C4-2B (cell line): ENCODE measurements around the gene FBXL14.

Experiments
- ZFX ChIP-seq: fragments of 450-650 bp; IDR thresholded peaks from 2 replicates; pipeline ENCODE4 v1.6.1; 2017
- TF ChIP-seq, protein P1 (sequence below): fragments of 450-650 bp; conservative IDR thresholded peaks from 2 replicates; pipeline ENCODE4 v1.5.1; 2017; ENCODE audit warnings: mild to moderate bottlenecking

DNA sequence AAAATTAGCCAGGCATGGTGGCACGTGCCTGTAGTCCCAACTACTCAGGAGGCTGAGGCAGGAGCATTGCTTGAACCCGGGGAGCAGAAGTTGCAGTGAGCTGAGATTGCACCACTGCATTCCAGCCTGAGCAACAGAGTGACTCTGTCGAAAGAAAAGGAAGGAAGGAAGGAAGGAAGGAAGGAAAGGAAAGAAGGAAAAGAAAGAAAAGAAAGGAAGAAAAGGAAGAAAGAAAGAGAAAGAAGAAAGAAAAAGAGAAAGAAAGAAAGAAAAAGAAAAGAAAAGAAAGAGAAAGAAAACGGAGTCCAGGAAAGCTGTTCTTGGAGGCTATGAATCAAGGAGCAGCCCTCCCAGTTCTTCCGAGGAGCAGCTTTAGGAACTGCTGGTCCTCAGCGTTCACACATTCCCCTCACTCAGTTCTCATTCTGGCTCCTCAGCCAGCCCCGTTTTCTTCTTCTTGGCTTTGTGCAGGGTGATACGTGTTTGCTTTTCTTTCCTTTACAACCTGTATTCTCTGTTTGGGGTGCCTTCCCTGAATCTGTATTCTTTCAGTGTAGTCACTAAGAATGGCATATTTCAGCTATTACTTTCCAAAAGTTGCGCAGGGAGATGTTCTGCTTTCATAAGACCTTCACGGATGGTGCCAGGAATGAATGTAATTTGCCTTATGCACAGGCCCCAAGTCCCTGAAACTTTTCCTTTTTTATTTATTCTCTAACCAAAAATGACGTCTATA is 12.2 kb downstream of the FBXL14 start:
- TF ChIP-seq, protein P1, sequence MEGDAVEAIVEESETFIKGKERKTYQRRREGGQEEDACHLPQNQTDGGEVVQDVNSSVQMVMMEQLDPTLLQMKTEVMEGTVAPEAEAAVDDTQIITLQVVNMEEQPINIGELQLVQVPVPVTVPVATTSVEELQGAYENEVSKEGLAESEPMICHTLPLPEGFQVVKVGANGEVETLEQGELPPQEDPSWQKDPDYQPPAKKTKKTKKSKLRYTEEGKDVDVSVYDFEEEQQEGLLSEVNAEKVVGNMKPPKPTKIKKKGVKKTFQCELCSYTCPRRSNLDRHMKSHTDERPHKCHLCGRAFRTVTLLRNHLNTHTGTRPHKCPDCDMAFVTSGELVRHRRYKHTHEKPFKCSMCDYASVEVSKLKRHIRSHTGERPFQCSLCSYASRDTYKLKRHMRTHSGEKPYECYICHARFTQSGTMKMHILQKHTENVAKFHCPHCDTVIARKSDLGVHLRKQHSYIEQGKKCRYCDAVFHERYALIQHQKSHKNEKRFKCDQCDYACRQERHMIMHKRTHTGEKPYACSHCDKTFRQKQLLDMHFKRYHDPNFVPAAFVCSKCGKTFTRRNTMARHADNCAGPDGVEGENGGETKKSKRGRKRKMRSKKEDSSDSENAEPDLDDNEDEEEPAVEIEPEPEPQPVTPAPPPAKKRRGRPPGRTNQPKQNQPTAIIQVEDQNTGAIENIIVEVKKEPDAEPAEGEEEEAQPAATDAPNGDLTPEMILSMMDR: no peak
- no peak for TF ChIP-seq ZFX
